Medulla oblongata (tissue), 1 donor: Measurements from ENCODE around the gene PRKD2.
"Not testable (repeated sequence)": the region's sequence is repeated elsewhere in the genome, so short reads cannot be mapped to it uniquely, and the experiment has no call there.

Experiments used
- DNase-seq: peaks from one replicate; pipeline ENCODE4 v3.0.0-alpha.2; 2015; ENCODE audit errors: extremely low spot score

PRKD2 gene

GRCh38 chr19:46725036-46725820, 8.3 kb upstream of the PRKD2 start:
- DNase-seq: no peak

- no peak for DNase-seq
Observed at GRCh38 chr19:46724468-46724867, 7.6 kb upstream of the PRKD2 start.

GRCh38 chr19:46723471-46723870, 6.6 kb upstream of the PRKD2 start:
- DNase-seq: no peak

GRCh38 chr19:46723023-46723461, 6.1 kb upstream of the PRKD2 start:
- DNase-seq: no peak

GRCh38 chr19:46722421-46723022, 5.6 kb upstream of the PRKD2 start:
- DNase-seq: no peak

GRCh38 chr19:46722004-46722380, 5.1 kb upstream of the PRKD2 start:
- DNase-seq: no peak

DNA sequence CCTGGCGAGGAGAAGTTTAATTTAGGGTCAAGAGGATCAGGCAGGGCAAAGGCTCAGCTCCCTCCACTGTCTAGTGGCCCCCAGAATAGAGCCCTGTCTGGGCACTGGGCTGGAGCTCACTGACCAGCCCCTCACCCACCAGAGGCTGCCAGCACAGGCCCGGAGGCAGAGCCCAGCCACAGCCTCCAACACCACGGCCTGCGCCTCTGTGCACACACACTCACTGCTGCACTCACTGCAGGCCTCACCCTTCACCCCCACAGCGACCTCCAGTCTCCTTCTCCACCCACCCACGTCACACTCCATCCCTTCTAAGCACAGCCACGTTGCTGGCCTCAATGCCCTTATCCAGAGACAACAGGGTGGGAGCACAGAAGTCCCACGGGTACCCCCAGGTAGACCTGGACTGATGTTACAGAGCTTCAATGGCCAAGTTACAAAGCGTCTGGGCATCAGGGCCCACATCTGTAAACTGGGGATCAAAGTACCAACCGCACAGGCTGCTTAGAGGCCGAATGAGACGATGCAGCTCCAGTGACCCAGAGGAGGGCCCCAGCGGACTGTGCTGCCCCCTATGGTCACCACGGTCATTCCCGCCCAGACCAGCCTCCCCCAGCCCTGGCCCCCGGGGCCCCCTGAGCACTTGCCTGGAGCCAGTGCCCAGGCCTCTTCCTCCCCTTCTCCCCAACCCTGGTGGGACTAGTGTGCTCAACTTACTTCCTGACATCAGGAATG, 4.5 kb upstream of the PRKD2 start:
- no peak for DNase-seq

- no peak for DNase-seq
Observed at GRCh38 chr19:46720503-46721239, 3.8 kb upstream of the PRKD2 start.

DNA sequence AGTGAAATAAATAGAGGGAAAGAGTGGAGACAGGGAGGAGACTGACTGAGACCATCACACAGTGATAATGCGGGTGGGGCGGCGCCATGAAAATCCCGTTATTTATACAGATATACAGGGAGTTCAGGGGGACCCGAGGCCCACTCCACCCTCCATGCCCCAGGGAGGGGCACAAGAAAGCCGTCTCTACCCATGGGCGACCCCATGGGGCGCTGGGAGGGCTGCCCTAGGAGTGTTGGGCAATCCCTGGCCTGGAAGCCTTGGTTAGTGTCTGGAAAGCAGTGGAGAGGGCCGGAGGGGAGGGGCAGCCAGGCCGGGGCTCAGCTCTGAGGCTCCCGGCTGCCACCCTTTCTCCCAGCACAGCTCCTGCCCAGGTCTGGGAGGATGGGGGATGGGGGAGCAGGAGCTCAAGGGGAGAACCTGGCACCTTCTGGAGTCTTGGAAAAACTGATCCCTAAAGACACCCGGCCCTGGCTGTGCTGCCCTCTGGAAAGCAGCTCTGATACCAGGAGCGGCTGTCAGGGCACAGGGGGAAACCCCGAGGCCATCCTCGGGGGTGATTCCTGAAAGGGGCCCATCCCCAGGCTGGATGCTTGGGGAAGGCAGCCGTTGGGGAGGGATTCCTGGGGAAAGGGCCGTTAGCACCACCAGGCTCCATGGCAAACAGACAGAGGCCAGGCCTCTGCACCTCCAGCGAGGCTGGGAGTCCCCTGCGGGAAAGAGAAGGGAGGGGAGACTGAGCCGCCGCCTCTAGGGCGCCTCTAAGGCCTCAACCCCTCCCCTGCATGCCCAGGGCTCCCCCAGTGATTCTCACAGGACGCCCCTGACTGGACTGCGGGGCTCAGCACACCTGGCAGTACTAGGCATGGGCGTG, 3.0 kb upstream of the PRKD2 start:
- DNase-seq: no peak

- DNase-seq: no peak
Observed at GRCh38 chr19:46718934-46719622, 2.2 kb upstream of the PRKD2 start.

DNA sequence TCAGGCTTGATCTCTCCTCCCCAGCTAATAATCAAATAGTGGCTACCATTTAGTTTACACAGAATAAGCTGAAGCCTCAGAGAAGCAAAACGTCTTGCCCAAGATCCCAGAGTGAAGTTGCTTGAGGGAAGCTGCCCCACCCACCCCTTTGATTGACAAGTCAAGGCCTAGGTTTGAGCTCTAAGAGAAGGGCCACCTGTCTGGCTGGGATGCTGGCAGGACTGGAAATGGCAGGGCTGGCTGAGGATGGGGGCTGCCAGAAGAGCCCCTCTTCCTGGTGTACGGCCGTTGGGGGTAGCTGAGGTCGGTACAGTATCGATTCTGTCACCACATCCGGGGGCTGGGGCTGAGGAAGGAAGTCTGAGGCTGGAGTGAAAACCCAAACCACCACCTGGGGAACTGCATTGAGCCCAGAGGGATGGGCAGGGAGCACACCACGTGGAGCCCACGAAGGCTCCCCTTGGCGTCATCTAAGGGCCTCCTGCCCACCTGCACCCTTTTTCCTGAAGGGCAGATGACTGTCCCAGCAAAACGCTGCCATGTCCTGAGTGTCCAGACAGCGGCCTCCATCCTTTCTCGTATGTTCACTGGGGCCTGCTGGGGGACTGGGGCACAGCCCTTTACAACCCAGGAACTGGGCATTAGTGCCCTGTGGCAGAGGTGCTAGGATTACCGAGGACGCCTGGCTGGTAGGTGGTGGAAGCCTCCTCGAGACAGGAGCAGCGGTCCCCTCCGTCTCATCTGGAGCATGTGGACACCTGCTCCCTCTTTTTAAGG, 1.4 kb upstream of the PRKD2 start:
- DNase-seq: no peak

DNA sequence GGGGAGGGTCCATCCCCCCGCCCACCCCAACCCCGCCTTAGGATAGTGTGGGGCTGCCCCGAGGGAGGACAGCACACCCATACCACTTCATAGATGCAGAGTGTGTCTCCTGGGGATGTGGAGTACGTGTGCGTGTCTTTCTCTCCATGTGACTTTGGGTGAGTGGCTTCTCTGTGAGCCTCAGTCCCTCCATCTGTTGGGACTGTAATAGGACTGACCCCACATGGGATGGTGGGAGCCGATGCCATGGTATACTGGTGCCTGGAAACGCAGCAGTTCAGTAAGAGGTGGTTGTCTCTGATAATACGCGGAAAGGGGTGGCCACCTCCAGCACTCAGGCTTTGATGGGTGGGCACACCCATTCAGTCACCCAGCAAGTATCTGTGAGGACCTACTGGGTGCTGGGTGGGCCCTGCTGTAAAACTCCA, 816 bp upstream of the PRKD2 start:
- no peak for DNase-seq

DNA sequence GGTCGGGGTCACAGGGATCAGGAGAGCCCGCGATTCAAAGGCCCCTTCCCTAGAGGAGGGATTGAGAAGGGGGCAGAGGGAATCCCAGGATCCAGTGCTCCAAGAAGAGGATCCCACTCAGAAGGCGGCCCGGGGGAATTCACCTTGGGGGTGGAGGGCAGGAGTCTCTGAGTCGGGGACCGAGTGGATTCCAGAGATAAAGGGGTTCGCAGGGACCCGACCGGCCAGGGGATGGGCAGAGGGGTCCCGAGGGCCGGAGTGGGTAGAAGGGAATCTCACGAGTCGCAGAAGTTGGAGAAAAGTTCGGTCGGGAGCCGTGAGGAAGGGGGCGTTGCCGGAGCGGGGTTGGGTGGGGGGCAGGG, 261 bp downstream of the PRKD2 start:
- DNase-seq: no peak

GRCh38 chr19:46715975-46716671, 791 bp downstream of the PRKD2 start:
- DNase-seq: no peak

- DNase-seq: no peak
Observed at GRCh38 chr19:46715620-46715974, 1.3 kb downstream of the PRKD2 start.

DNA sequence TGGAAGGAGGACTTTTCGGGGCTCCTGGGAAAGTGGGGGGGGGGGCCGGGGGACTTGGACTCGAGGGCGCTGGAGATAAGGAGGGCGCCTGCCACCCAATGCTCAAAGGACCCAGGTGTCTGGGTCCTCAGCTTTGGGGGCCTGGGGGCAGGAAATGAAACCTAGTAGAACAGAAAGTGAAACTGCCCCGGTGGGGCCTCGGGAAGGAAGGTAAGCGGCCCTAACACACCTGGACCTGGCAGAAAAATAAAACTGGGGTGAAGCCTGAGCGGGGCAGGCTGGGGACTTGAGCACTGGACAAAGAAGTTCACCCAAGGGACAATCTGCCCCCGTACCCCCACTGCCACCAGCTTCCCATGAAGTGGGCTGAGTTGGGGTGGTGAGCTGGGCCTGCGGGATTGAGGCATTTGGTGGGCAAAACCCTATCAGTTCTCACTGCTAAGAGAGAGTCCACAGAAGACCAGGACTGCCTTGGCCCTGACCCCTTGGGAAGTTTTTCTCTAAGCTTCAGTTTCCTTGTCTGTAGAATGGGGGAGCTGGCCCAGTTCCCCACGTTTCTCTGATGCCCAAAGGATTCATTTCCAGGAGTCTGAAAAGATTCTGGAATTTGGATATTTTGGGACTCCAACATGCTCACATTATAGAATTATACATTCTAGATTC, 2.3 kb downstream of the PRKD2 start:
- no peak for DNase-seq

DNA sequence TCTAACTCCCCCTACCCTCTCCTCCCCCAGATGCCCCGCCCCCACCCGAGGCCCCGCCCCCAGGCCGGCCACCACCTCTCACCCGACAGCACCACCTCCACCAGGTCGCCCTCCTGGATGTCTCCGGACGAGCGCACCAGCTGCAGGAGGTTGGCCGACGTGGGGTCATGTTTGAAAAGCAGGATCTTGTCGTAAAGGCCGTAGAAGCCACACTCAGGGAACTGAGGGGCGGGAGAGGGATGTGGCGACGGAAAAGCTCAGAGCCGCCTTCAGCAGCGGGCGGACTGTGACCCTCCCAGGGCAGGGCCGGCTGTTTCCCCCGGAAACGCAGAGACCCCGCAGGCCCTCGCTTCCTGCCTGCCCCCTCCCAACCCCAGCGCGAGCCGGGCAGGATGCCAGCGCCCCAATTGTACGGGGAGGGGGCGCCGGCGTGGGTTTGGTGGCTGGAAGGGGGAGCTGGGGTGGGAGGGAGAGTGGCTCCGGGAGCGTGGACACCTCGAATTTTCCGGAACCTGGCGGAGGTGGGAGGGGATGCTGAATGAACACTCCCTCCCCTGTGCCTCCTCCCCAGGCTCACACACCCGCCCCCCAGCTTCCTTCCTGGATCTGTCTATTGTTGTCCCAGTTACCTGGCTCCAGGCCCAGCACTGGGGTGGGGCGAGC, 3.0 kb downstream of the PRKD2 start:
- DNase-seq: peak; percentile 77

DNA sequence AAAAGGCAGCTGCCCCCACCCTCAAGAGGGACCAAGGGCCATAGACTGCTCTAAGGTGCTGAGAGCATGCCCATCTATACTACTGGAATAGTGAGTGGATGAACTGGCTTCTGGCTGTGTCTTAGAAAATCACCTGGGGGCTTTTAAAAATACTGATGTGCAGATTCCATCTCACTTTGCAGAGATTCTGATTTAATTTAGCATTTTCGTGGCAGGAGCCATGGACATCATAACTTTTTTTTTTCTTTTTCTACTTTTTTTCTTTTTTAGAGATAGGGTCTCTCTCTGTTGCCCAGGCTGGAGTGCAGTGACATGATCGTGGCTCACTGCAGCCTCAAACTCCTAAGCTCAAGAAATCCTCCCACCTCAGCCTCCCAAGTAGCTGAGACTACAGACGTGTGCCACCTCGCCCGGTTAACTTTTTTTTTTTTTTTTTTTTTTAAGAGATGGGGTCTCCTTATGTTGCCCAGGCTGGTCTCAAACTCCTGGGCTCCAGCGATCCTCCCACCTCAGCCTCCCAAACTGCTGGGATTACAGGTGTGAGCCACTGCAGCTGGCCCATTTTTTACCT, 4.1 kb downstream of the PRKD2 start:
- not testable (repeated sequence) for DNase-seq
